HG03175 (cell line): Measurements from ENCODE around the gene ITGA5.

Experiments used
- ATAC-seq: cut with Tn5 transposase; IDR thresholded peaks from one replicate; pipeline ENCODE4 v1.9.1; 2021; ENCODE audit warnings: mild to moderate bottlenecking, moderate library complexity; ENCODE audit not compliant: unreplicated experiment

ITGA5 gene

DNA sequence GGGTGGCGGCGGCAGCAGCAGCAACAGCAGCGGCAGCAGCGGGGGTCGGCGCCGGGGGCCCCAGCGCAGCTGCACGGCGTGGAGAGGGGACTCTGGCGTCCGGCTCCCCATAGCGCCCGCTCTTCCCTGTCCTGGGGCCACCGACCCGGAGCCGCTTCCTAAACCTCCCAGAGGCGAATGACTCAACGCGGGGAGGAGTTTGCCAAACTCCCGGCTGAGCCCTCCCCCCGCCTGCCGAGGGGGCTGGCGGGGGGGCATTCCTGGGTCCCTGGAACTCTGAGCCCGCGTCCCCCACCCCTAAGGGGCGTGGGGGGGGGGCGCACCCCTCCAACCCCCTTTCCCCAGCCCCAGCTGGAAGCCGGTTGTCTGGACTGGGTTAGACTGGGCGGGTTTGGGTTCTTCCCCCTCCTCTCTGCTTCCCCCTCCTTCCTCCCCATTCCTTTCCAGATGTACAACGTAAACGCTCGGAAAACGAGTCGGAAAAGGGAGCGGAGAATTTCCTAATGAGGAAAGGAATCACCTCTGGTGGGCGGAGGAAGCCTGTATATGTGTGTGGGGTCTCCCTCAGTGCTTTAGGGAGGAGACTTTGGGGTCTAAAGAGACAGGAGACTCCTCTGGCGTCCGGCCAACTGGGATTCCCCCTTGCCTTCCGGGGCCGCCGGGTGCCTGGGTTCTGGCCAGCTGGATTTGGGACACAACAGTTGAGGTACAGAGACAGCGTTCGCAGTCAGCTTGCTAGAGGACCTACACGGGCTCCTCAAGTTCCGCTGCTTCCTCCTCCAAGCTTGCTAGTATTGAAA lies at the start of gene ITGA5:
TSS of gene ITGA5 (minus strand) at position 179 of the 800 bp plus-strand sequence. CDS start at position 111, 68 bp downstream.
- no peak for ATAC-seq

DNA sequence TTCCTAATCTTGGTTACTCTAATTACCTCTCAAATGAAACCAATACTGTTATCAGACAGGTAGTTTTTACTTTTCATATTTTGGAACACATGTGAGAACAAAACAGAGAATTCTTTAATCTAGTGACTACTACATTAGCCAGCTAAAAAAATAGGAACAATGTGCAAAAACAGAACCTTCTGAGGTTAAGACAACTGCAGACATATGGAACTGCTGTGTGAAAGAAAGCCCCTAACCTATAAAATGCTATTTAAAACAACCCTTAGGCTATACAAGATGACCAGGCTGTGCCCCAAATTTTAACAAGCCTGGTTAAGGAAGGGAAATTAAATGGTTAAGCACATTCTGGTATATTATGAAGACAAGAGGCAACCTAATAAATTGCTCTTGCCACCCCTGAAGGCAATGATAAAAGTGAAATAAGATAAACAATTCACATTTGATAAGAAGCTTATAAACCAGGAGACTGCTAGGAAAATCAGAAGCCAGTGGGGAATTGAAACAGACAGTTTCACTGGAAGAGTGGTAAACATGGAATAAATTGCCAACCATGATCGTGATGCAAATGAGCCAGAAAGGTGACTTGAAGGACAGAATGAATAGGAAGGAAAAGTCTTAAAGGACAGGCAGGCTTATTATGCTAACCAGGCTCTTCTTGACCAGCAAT lies 46.9 kb upstream of the ITGA5 start:
- ATAC-seq = no peak

DNA sequence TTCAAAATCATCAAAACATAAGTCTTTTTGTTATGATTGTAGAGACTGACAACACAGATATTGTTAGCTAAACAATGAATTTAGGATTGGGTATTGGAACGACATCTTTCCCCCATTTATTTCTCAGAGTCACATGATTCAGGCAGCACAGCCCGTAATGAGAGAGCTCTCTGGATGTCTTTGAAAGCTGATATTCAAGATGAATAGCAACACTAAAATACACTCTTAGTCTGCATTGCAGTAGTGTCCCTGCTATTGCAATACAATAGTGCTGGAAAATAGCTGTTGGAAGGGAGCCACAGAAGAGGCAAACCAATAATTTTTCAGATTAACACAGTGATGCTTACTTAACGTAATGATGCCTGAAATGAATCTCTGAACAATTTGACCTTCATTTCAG lies 44.4 kb upstream of the ITGA5 start:
- no peak for ATAC-seq

DNA sequence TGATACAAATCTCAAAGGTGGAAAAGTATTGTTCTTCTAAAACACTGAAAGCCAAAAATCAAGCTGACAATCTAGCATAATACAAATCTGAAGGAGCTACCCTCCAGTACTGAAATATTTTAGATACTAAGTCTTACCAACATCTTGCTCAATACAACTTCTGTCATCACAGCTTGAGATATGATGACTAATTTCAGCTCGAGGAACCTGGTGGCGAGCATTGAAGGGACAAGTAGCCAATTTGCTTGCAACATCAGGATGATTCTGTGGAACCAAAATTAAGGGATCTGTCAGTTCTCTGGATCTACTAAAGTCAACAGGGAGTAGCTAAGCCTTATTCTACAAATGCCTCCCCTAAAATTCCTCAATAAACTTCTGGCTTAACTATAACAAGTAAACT lies 44.0 kb upstream of the ITGA5 start:
- ATAC-seq = no peak

DNA sequence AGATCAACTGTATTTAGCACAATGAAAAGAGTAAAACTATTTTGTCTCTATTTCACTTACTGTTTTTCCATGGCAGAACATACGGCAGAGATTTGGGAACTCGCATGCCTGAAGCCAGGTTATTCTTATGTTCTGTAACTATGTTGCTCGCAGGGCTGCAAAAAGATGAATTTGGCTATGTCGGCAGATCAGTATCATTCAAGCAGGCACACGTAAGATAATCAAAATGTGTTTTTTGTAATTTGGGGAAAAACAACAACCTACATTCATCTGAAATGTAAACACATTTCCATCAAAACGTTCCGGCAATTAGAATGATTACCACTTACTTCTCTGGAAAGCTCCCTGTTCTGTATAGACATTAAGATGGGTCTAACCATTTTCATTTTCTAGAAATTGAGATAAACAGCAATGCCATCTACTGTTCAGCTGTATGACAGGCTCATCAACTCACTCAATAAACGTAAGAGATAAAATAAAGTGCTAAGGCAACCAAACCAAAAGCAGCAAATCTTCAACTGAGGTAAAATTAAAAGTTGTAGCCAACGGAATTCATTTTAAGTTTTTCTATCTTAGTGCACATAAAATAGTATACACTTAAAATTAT lies 41.4 kb upstream of the ITGA5 start:
- ATAC-seq = no peak

DNA sequence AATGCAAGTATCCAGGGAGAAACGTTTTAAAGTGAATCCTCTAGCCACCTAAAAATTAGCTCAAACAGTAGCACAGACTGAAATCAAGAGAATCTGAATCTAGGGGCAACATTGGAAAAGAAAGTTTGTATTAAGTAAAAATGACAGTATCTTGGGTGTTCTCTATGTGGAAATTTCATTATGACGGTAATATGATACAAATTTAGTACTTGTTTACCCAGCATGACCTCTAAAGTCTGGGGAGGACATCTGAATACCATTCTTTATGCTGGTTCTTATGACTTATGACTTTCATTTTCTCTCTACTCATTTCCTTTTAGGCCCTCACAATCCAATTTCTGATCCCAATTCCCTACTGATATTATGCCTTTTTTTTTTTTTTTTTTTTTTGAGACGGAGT lies 40.3 kb upstream of the ITGA5 start:
- ATAC-seq = no peak

DNA sequence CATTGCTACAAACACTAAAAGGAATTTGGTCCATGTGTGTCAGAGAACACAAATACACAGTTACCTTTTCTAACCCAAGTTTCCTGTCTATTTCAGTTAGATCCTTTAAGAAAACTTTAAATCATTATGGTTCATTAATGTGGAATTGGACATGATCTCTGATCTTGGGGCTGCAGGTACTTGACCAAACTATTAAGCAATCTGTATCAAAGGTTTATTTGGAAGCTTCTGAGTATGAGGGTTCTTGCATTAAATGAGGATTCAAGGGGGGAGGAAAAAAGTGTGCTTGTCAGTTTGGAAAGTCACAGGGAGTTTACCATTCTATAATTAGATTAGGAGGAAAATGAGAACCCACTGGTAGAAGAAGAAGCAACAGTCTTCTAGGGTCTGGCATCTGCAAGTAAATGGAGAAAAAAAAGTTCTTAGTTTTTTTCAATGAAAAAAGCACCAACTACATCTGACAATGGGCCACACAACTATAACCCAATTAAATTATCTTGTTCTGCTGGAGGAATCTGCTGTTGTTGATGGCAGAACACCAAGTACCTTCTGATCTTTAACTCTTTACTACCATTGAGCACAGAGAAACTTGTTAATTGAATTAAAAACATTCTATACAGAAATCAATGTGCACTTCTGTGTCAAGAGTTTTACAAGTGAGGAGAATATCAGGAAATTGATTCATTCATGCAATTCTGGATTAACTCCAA lies 36.8 kb upstream of the ITGA5 start:
- ATAC-seq = no peak

DNA sequence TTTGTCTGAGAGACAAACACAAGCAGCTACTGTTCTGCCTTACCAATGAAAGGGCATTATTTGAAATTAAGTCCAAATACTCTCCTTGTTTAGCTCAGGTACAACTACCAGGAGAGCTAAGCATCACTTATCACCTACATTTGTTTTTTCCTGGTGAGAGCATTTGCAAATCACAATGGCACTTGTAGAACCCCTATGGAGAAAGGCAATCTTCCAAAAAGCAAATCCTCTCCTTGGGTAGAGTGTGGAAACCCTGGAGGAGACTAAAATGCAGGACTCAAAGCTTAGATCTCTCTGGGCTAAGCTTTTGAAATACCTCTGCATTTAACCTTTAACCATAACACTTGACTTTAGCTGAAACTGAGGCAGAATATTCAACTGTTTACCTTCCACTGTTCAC lies 33.6 kb upstream of the ITGA5 start:
- no peak for ATAC-seq

DNA sequence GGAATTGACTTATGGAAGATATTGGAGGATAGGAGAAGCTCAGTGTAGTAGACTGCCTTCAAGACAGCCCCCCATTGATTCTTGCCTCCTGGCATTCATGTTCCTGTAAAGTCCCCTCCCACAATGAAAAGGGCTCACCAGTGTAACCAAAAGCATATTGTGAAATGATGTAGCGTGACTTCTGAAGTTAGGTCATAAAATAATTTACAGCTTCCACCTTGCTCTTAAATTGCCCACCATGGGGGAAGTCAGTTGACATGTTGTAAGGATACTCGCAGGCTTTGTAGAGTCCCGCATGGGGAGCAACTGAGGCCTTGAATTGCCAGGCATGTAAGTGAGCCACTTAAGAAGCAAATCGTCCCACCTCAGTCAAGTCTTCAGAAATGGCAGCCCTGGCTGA lies 29.3 kb upstream of the ITGA5 start:
- ATAC-seq = no peak

DNA sequence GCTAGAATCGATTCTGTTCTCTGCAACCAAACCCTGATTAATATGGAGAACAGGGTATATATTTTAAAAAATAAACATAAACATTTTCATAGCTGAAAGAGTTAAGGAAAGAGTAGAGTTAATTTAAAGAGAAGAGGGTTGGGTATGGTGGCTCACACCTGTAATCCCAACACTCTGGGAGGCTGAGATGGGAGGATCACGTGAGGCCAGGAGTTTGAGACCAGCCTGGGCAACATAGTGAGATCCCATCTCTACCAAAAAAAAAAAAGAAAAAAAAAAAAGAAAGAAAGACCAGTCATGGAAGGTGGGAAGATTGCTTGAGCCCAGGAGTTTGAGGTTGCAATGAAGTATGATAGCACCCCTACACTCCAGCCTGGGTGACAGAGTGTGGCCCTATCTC lies 28.9 kb upstream of the ITGA5 start:
- no peak for ATAC-seq

DNA sequence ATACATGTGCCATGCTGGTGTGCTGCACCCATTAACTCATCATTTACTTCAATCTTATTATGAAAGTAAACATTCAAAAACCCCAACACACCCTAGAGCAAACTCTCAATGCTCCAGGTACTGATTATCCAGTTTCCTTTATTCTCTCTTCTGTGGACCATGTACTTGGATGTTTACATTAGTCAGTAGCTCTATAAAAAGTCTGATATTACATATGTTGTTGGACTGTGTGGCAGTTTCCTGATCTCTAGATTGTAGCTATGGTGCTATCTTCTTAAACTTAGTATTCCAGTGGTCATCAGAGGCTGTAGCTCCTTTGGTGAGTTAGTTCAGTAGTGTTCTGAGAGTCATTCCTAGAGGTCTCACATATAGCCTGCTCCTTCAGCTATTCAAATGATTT lies 25.1 kb upstream of the ITGA5 start:
- no peak for ATAC-seq

DNA sequence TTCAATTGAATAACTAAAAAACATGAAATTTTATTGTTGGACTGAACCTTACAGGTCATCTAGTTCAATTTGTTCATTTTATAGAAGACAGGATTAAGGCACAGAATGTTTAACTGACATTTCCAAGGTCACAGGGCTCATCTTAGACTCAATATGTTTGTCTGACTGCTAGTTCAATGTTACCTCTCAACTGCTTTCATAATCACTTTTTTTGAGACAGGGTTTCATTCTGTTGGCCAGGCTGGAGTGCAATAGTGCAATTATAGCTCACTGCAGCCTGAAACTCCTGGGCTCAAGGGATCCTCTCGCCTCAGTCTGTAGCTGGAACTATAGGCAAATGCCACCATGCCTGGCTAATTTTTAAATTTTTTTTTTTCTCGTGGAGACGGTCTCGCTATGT lies 24.4 kb upstream of the ITGA5 start:
- ATAC-seq = no peak

DNA sequence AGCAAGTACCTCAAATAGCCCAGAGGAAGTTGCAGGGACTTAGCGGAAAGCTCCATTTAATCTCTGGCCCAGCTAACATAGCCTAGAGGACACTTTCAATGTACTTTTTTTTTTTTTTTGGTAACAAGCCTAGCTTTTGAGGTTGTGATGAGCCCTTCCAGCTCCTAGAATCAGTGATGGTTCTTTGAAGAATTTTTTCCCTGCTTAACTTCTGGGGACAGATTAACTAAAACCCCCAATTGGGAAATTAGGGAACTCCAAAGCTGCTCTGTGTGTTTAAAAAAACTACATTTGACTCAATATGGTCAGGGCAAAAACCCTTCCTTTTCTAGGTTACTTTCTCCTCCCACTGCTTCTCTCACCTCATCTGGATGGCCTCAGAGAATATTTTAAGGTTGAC lies 23.9 kb upstream of the ITGA5 start:
- no peak for ATAC-seq

DNA sequence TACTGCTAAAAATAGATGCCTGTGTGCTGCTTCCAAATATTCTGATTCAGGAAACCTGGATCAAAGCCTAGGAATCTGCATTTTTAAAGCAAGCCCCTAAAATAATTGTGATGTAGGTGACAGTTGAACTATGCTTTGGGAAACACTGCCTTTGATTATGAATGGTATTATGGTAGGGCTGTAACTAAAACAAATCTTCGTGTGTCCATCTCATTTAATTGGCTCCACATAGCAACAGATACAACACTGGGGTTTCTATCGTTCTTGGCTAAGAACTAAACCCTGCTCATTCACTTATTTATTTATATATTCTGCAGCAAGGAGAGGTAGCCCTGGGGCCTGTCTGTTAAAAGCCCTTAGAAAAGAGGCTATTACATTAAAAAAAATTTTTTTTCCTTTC lies 23.0 kb upstream of the ITGA5 start:
- ATAC-seq = no peak

DNA sequence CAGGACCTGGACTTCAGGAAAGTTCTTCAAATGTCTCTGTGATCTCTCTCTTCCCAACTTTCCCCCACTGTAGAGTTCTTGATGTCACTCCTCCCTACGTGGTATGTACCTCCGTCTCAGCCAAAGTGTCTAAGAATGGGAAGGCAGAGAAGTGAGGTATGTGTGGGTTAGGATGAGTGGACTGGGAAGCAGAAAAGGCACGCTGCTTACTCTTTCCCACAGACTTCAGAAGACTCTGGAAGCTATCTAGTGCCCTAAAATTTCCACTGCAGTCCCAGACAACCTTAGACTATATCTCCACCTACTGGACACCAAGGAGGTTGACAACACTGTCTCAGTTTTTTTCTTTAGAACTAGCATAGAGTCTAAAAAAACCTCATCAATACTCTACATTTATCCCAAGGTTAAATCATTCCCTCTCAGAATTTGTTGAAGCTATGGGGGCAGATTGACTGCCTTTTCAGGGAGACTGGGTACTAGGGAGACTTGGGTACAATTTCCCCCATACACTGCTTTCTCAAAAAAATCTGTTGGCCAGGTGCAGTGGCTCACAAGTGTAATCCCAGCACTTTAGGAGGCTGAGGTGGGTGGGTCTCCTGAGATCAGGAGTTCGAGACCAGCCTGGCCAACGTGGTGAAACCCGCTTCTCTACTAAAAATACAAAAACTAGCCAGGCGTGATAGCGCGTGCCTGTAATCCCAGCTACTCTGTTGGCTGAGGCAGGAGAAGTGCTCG lies 20.6 kb upstream of the ITGA5 start:
- ATAC-seq = no peak

DNA sequence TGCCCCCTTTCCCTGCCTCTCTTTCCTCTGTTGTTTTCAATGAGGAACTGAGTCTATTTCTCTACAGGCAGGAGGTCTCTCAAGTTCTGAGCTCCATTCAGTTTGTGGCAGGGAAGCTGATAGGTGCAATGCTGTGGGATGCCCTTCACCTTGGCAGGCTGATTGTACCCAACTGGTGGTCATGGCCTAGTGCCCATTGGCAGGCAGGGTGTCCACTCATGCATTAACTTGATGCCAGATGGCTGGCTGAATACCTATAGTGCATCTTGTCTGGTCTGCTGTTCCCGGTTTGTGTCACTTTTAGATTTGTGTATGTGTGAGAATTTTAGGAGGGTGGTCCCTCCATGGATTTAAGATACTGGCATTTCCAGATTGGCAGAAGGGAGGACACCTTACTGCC lies 20.0 kb upstream of the ITGA5 start:
- ATAC-seq = no peak

DNA sequence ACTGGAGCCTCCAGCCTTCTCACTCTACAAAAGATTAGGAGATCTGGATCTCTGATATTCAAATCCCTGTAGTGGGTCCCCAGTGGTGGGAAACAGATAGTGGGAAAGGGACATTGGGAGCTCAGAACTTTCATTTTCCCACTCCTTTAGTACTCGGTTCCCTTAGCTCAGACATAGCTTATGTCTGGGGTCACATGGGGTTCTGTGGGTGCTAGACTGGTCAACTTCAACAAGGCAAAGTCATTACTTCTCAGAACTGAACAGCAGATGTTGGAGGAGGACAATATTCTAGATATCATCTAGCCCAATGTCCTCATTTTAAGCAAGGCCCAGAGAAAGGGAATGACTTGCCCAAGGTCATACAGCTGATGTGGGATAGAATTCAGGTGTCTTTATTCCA lies 19.5 kb upstream of the ITGA5 start:
- ATAC-seq = no peak

DNA sequence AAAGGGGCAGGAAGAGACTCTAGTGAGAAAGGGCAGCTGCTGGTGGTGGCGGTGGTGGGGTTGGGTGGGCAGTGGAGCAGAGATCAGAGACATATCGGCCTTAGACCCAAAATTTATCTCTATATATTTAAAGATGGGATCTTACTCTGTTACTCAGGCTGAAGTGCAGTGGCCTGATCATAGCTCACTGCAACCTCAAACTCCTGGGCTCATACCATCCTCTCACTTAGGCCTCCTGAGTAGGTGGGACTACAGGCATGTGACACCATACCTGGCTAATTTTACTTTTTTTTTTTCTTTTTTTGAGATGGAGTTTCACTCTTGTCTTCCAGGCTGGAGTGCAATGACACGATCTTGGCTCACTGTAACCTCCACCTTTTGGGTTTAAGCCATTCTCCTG lies 18.6 kb upstream of the ITGA5 start:
- ATAC-seq = no peak

DNA sequence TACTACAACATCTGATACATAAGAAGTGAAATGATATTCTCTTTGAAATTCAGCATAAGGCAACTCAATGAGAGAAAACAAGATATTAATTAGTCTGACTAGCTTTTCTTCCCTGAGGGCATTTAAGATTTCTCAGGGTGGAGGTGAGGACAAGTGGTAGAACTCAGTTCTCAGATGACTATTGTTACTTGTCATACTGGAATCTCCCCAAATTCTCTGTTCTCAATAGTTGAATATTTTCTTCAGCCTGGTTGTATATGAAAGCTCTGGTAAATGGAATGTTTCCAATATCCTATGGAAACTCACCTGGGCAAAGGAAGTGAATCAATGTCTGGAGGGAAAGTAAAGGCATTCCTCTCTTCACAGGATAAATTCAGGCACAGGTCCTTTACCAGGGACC lies 18.2 kb upstream of the ITGA5 start:
- ATAC-seq = no peak

DNA sequence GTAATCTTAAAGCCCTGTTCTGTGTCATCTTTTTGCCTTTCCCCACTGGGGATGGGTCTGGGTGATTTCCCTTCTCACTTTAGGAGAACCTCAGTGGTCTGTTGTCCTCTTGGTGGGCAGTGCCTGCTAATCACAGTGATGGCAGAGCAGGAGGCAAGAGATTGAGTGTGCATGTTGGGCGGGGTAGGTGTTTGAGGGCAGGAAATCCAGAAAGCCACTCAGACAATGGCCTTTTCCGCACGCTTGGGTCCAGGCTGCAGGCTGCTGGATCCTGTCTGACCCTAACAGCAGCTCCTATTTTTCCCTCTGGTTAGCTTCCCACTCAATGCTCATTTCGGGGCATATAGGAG lies 13.7 kb upstream of the ITGA5 start:
- no peak for ATAC-seq
